Panc1 (cell line): ENCODE data around the gene MRGPRX1. TPM values are rescaled to one million over a fixed set of nuclear protein-coding genes. Genes with fewer than 3 reads are reported as not detected.

Experiments used
- ATAC-seq: fragments of 200-7000 bp; cut with Tn5 transposase; 2 replicates; pipeline ENCODE4 v1.9.1; 2020; ENCODE audit warnings: mild to moderate bottlenecking, moderate library complexity
- BruUV-seq: library from RNA; stranded (reverse); fragments of 400-500 nt; replicated peaks from 2 replicates; lab custom pipeline; 2021; lab: Mats Ljungman, UMichigan
- CTCF ChIA-PET: fragments of 300-600 bp; sonication (Branson Sonifier 250); formaldehyde crosslinking; loops from one replicate; lab custom pipeline; 2022; ENCODE audit warnings: antibody characterized with exemption; lab: Charles Lee
- POLR2A ChIA-PET: fragments of 300-600 bp; sonication (Branson Sonifier 250); formaldehyde crosslinking; loops from one replicate; lab custom pipeline; 2022; ENCODE audit warnings: antibody characterized with exemption; lab: Charles Lee
- DNase-seq: peaks from one replicate; pipeline ENCODE4 v3.0.0-alpha.2; 2010; ENCODE audit warnings: low read depth, low spot score
- H3K27ac ChIP-seq: 2 replicates; pipeline ENCODE4 v1.5.1; 2011; ENCODE audit warnings: mild to moderate bottlenecking, low read length, inconsistent platforms
- H3K27me3 ChIP-seq: fragments of 200-500 bp; sonication (Bioruptor generic); 2 replicates; pipeline ENCODE4 v1.6.0; 2014; ENCODE audit warnings: low read length, inconsistent platforms; ENCODE audit not compliant: control insufficient read depth, insufficient read depth
- H3K36me3 ChIP-seq: fragments of 200-500 bp; sonication (Bioruptor generic); 2 replicates; pipeline ENCODE4 v1.5.1; 2014; ENCODE audit warnings: inconsistent platforms, mild to moderate bottlenecking, low read length, moderate library complexity; ENCODE audit not compliant: control insufficient read depth, insufficient read depth
- H3K4me1 ChIP-seq: 2 replicates; pipeline ENCODE4 v1.5.1; 2011; ENCODE audit warnings: inconsistent platforms, mild to moderate bottlenecking, low read length, moderate library complexity; ENCODE audit not compliant: control insufficient read depth, insufficient read depth
- H3K4me3 ChIP-seq, 2 experiments: 2 replicates each; pipeline ENCODE4 v1.5.1; 2011 to 2012; ENCODE audit warnings: low read depth in 2 of 2, low read length in 2 of 2, mild to moderate bottlenecking in 2 of 2, inconsistent platforms in 1 of 2, moderate library complexity in 1 of 2
- H3K9me3 ChIP-seq: fragments of 200-500 bp; sonication (Bioruptor generic); 2 replicates; pipeline ENCODE4 v1.5.1; 2014; ENCODE audit warnings: low read depth, mild to moderate bottlenecking, inconsistent platforms, low read length, moderate library complexity; ENCODE audit not compliant: control insufficient read depth, insufficient read depth
- POLR2AphosphoS5 ChIP-seq: IDR thresholded peaks from 2 replicates; pipeline ENCODE4 v1.6.1; 2012; ENCODE audit warnings: mild to moderate bottlenecking, low read depth, low read length, moderate library complexity
- SIN3A ChIP-seq: IDR thresholded peaks from 2 replicates; pipeline ENCODE4 v1.6.1; 2012; ENCODE audit warnings: low read depth, mild to moderate bottlenecking, low read length, moderate library complexity, borderline replicate concordance; ENCODE audit not compliant: insufficient read depth
- TCF7L2 ChIP-seq: IDR thresholded peaks from 2 replicates; pipeline ENCODE4 v1.6.1; 2011; ENCODE audit warnings: mild to moderate bottlenecking, low read depth, low read length, inconsistent platforms
- in situ Hi-C: cut with HindIII; loops from 2 replicates; pipeline ENCODE4 v1.10.0; 2016; ENCODE audit warnings: low sequenced_read_pairs, low pct_unique_long_range_greater_than_20kb
- intact Hi-C: fragments of 100-400 bp; cut with micrococcal nuclease; formaldehyde crosslinking; loops from one replicate; pipeline ENCODE4 v1.10.0; 2022; ENCODE audit not compliant: unreplicated experiment
- total RNA-seq: library from RNA; stranded (reverse); gene quantifications from one replicate; pipeline ENCODE4 v1.2.1, GENCODE V29; 2021; ENCODE audit not compliant: unreplicated experiment
- TF ChIP-seq, protein P1 (sequence below), 2 experiments: IDR thresholded peaks; 2 replicates each; pipeline ENCODE4 v1.6.1; 2011 to 2012; ENCODE audit warnings: low read depth in 2 of 2, control low read depth in 1 of 2, low read length in 1 of 2, mild to moderate bottlenecking in 1 of 2, moderate library complexity in 1 of 2; ENCODE audit not compliant: insufficient read depth in 1 of 2
- TF ChIP-seq, protein P2 (sequence below): fragments of 450-650 bp; IDR thresholded peaks from 2 replicates; pipeline ENCODE4 v1.5.1; 2017; ENCODE audit warnings: mild to moderate bottlenecking

Gene MRGPRX1
- total RNA-seq, 1 experiment from 2014 or later = not detected

GRCh38 chr11:18956630-18957029 lies 17.4 kb upstream of the MRGPRX1 start:
- no TSS peak for BruUV-seq
- H3K36me3 ChIP-seq = no peaks in the 10 kb centered on the region
- H3K27me3 ChIP-seq = peaks cover 9% of the 10 kb centered on the region; the same call in 1 of the 2 replicates
- DNase-seq = no peak
- POLR2A ChIA-PET = no interaction called here
- no peak for TF ChIP-seq POLR2AphosphoS5
- TF ChIP-seq SIN3A = no peak
- TF ChIP-seq, protein P1, sequence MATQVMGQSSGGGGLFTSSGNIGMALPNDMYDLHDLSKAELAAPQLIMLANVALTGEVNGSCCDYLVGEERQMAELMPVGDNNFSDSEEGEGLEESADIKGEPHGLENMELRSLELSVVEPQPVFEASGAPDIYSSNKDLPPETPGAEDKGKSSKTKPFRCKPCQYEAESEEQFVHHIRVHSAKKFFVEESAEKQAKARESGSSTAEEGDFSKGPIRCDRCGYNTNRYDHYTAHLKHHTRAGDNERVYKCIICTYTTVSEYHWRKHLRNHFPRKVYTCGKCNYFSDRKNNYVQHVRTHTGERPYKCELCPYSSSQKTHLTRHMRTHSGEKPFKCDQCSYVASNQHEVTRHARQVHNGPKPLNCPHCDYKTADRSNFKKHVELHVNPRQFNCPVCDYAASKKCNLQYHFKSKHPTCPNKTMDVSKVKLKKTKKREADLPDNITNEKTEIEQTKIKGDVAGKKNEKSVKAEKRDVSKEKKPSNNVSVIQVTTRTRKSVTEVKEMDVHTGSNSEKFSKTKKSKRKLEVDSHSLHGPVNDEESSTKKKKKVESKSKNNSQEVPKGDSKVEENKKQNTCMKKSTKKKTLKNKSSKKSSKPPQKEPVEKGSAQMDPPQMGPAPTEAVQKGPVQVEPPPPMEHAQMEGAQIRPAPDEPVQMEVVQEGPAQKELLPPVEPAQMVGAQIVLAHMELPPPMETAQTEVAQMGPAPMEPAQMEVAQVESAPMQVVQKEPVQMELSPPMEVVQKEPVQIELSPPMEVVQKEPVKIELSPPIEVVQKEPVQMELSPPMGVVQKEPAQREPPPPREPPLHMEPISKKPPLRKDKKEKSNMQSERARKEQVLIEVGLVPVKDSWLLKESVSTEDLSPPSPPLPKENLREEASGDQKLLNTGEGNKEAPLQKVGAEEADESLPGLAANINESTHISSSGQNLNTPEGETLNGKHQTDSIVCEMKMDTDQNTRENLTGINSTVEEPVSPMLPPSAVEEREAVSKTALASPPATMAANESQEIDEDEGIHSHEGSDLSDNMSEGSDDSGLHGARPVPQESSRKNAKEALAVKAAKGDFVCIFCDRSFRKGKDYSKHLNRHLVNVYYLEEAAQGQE (IDR thresholded peaks at IDR 0.05; ENCODE audit: insufficient read depth in 1 of 2, low read depth in 2 of 2, low read length in 1 of 2) = no peak
- TF ChIP-seq TCF7L2 = no peak
- TF ChIP-seq, protein P2, sequence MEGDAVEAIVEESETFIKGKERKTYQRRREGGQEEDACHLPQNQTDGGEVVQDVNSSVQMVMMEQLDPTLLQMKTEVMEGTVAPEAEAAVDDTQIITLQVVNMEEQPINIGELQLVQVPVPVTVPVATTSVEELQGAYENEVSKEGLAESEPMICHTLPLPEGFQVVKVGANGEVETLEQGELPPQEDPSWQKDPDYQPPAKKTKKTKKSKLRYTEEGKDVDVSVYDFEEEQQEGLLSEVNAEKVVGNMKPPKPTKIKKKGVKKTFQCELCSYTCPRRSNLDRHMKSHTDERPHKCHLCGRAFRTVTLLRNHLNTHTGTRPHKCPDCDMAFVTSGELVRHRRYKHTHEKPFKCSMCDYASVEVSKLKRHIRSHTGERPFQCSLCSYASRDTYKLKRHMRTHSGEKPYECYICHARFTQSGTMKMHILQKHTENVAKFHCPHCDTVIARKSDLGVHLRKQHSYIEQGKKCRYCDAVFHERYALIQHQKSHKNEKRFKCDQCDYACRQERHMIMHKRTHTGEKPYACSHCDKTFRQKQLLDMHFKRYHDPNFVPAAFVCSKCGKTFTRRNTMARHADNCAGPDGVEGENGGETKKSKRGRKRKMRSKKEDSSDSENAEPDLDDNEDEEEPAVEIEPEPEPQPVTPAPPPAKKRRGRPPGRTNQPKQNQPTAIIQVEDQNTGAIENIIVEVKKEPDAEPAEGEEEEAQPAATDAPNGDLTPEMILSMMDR = no peak
- no peaks in the 10 kb centered on the region for H3K4me1 ChIP-seq
- H3K4me3 ChIP-seq = no peak overlapping the region
- CTCF ChIA-PET = no interaction called here
- in situ Hi-C loops = no loop called here
- ATAC-seq = no peak
- intact Hi-C loops = no loop called here
- H3K9me3 ChIP-seq = no peaks in the 10 kb centered on the region
- H3K27ac ChIP-seq = no peak overlapping the region

DNA sequence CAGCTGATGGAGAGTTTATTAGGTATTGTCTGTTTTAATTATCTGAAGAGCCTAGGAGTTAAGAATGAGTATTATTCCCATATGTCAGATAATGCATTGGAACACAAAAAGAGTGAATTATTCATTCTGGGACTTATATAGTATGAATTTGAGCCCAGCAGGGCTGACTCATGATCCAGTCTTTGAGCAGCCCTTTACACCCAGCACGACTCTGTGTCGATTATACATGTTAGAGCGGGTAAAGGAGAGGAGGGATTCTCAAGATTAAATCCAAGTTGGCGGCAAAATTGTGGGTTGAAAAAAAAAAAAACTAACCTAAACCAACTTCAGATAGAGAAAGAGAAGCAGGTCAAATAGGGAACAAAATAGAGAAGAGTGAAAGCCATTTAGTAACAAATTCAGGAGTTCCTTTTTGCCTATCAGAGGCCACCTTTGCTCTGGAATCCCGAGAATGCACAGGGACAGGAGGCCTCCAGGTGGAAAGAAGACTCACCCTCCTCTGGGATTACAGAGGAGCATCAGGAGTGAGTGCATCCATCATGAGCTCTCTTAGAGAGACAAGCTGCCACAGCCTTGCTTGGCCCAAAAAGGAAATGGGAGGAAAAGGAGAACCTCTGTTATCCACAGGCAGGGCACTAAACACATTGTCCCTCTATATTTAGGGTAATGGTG lies 3.1 kb downstream of the MRGPRX1 start:
- Histone ChIP-seq H3K36me3 (no peaks in the 10 kb centered on the region), H3K27ac (no peak overlapping the region), H3K4me1 (no peaks in the 10 kb centered on the region), H3K4me3 (no peak overlapping the region), H3K9me3 (no peaks in the 10 kb centered on the region), H3K27me3 (peaks cover 4% of the 10 kb centered on the region)
- TF ChIP-seq, protein P1 (IDR thresholded peaks at IDR 0.05; ENCODE audit: insufficient read depth in 1 of 2, low read depth in 2 of 2, low read length in 1 of 2) = no peak
- TF ChIP-seq POLR2AphosphoS5 (no peak), TCF7L2 (no peak), SIN3A (no peak)
- TF ChIP-seq, protein P2 = no peak
- in situ Hi-C loops (no loop called here), intact Hi-C loops (no loop called here)
- no peak for ATAC-seq
- no peak for DNase-seq
- BruUV-seq = no TSS peak
- ChIA-PET CTCF (no interaction called here), POLR2A (no interaction called here)
